PC-9 (cell line): Measurements from ENCODE around the gene CASR. TPM values are rescaled to one million over a fixed set of nuclear protein-coding genes. Genes with fewer than 3 reads are reported as not detected.

Experiments used
- BruUV-seq: library from RNA; stranded (reverse); fragments of 400-500 nt; replicated peaks from 2 replicates; lab custom pipeline; 2021; lab: Mats Ljungman, UMichigan
- CTCF ChIA-PET: fragments of 300-600 bp; sonication (Branson Sonifier 250); formaldehyde crosslinking; loops from one replicate; lab custom pipeline; 2022; ENCODE audit warnings: antibody characterized with exemption; lab: Charles Lee
- POLR2A ChIA-PET: fragments of 300-600 bp; sonication (Branson Sonifier 250); formaldehyde crosslinking; loops from one replicate; lab custom pipeline; 2022; ENCODE audit warnings: antibody characterized with exemption; ENCODE audit not compliant: unreplicated experiment; lab: Charles Lee
- DNase-seq, 2 experiments: peaks; one replicate each; pipeline versions ENCODE4 v3.0.0 to v3.0.0-alpha.2; 2015 to 2022; ENCODE audit warnings: mixed read lengths in 1 of 2
- H2AFZ ChIP-seq: fragments of 200-600 bp; sonication (generic); 2 replicates; pipeline ENCODE4 v1.8.1; 2017; ENCODE audit warnings: antibody characterized with exemption
- H3F3A ChIP-seq: fragments of 200-600 bp; sonication (generic); 2 replicates; pipeline ENCODE4 v1.8.1; 2017; ENCODE audit warnings: antibody characterized with exemption, mild to moderate bottlenecking, low read depth; ENCODE audit not compliant: insufficient read depth
- H3K27ac ChIP-seq: fragments of 200-600 bp; sonication (generic); 2 replicates; pipeline ENCODE4 v1.6.1; 2016; ENCODE audit warnings: mixed run types
- H3K27me3 ChIP-seq: fragments of 200-600 bp; sonication (generic); 2 replicates; pipeline ENCODE4 v1.6.1; 2016; ENCODE audit warnings: low read depth, mixed run types; ENCODE audit not compliant: insufficient read depth
- H3K36me3 ChIP-seq: fragments of 200-600 bp; sonication (generic); 2 replicates; pipeline ENCODE4 v1.6.1; 2016; ENCODE audit warnings: low read depth, mixed run types
- H3K4me1 ChIP-seq: fragments of 200-600 bp; sonication (generic); replicated peaks from 2 replicates; pipeline ENCODE4 v1.6.1; 2016; ENCODE audit warnings: mixed run types; ENCODE audit not compliant: insufficient read depth
- H3K4me2 ChIP-seq: fragments of 200-600 bp; sonication (generic); 2 replicates; pipeline ENCODE4 v1.6.1; 2017; ENCODE audit warnings: mixed run types
- H3K4me3 ChIP-seq: fragments of 200-600 bp; sonication (generic); 2 replicates; pipeline ENCODE4 v1.6.1; 2016; ENCODE audit warnings: mixed run types
- H3K79me2 ChIP-seq: fragments of 200-600 bp; sonication (generic); 2 replicates; pipeline ENCODE4 v1.6.1; 2017; ENCODE audit warnings: low read depth, mixed run types
- H3K9me2 ChIP-seq: fragments of 200-600 bp; sonication (generic); 2 replicates; pipeline ENCODE4 v1.8.1; 2017; ENCODE audit warnings: mild to moderate bottlenecking; ENCODE audit not compliant: insufficient read depth
- H3K9me3 ChIP-seq: fragments of 200-600 bp; sonication (generic); 2 replicates; pipeline ENCODE4 v1.8.1; 2016; ENCODE audit warnings: low read depth; ENCODE audit not compliant: insufficient read depth
- H4K20me1 ChIP-seq: fragments of 200-600 bp; sonication (generic); 2 replicates; pipeline ENCODE4 v1.8.1; 2017; ENCODE audit not compliant: insufficient read depth
- CTCF ChIP-seq: fragments of 200-600 bp; sonication (generic); conservative IDR thresholded peaks from 2 replicates; pipeline ENCODE4 v1.6.1; 2017; ENCODE audit warnings: mixed run types, antibody characterized with exemption, mild to moderate bottlenecking, moderate library complexity
- EZH2 ChIP-seq: fragments of 200-600 bp; sonication (generic); IDR thresholded peaks from 2 replicates; pipeline ENCODE4 v1.8.0; 2017; ENCODE audit warnings: antibody characterized with exemption, low read depth
- intact Hi-C: fragments of 100-400 bp; cut with micrococcal nuclease; formaldehyde crosslinking; loops from one replicate; pipeline ENCODE4 v1.10.0; 2022; ENCODE audit not compliant: unreplicated experiment
- total RNA-seq: library from RNA; stranded (reverse); gene quantifications from 2 replicates; pipeline ENCODE4 v1.2.3, GENCODE V29; 2021

Gene CASR
- total RNA-seq, 1 experiment from 2014 or later = not detected

- POLR2A ChIA-PET = no interaction called here
These were observed 49.0 kb downstream of the CASR start for GRCh38 chr3:122232485-122232884.

GRCh38 chr3:122233101-122233952, 49.9 kb downstream of the CASR start:
- H2AFZ ChIP-seq = no peak overlapping the region
- no TSS peak for BruUV-seq
- no peak overlapping the region for H3K4me2 ChIP-seq
- H3K36me3 ChIP-seq = no peaks in the 10 kb centered on the region
- H3K9me2 ChIP-seq = no peaks in the 10 kb centered on the region
- intact Hi-C loops = no loop called here
- POLR2A ChIA-PET = no interaction called here
- no peak for DNase-seq
- no peaks in the 10 kb centered on the region for H3K4me1 ChIP-seq
- H3K27ac ChIP-seq = no peak overlapping the region
- TF ChIP-seq CTCF = no peak
- TF ChIP-seq EZH2 = no peak
- no peaks in the 10 kb centered on the region for H4K20me1 ChIP-seq
- no peaks in the 10 kb centered on the region for H3K9me3 ChIP-seq
- peaks cover 21% of the 10 kb centered on the region; the same call in 1 of the 2 replicates for H3K27me3 ChIP-seq
- no peak overlapping the region for H3K4me3 ChIP-seq
- H3F3A ChIP-seq = no peaks in the 10 kb centered on the region
- no peaks in the 10 kb centered on the region for H3K79me2 ChIP-seq
- CTCF ChIA-PET = no interaction called here

More at GRCh38 chr3:122232485-122232884, 49.0 kb downstream of the CASR start:
- TF ChIP-seq CTCF = no peak
- no peak for TF ChIP-seq EZH2
- no peaks in the 10 kb centered on the region for H3K9me3 ChIP-seq
- H3F3A ChIP-seq = no peaks in the 10 kb centered on the region
- no peaks in the 10 kb centered on the region for H3K36me3 ChIP-seq
- peaks cover 21% of the 10 kb centered on the region; the same call in 1 of the 2 replicates for H3K27me3 ChIP-seq
- no peak overlapping the region for H3K27ac ChIP-seq
- no peaks in the 10 kb centered on the region for H3K4me1 ChIP-seq
- no peaks in the 10 kb centered on the region for H3K79me2 ChIP-seq
- BruUV-seq = no TSS peak
- no peak overlapping the region for H3K4me2 ChIP-seq
- no peak overlapping the region for H2AFZ ChIP-seq
- no peaks in the 10 kb centered on the region for H4K20me1 ChIP-seq
- intact Hi-C loops = no loop called here
- DNase-seq = no peak
- CTCF ChIA-PET = no interaction called here
- no peaks in the 10 kb centered on the region for H3K9me2 ChIP-seq
- H3K4me3 ChIP-seq = no peak overlapping the region

- no peak overlapping the region for H2AFZ ChIP-seq
- H3K9me2 ChIP-seq = no peaks in the 10 kb centered on the region
- no peaks in the 10 kb centered on the region for H3F3A ChIP-seq
- no TSS peak for BruUV-seq
- no peaks in the 10 kb centered on the region for H3K79me2 ChIP-seq
- no peak overlapping the region for H3K4me3 ChIP-seq
- no peaks in the 10 kb centered on the region for H3K9me3 ChIP-seq
- no peak for TF ChIP-seq CTCF
- no peak for TF ChIP-seq EZH2
- H3K36me3 ChIP-seq = no peaks in the 10 kb centered on the region
- peaks cover 21% of the 10 kb centered on the region; the same call in 1 of the 2 replicates for H3K27me3 ChIP-seq
- no peaks in the 10 kb centered on the region for H4K20me1 ChIP-seq
- no peak overlapping the region for H3K4me2 ChIP-seq
- no peak overlapping the region for H3K27ac ChIP-seq
- intact Hi-C loops = no loop called here
- no peaks in the 10 kb centered on the region for H3K4me1 ChIP-seq
- CTCF ChIA-PET = no interaction called here
- DNase-seq = no peak
- POLR2A ChIA-PET = no interaction called here
These were observed 50.6 kb downstream of the CASR start for GRCh38 chr3:122234117-122234516.
